GM12875 (cell line): ENCODE measurements around the gene CIBAR2.

ENCODE experiments used
- H3K4me3 ChIP-seq: one replicate; pipeline ENCODE4 v1.5.1; 2011; ENCODE audit warnings: low read depth, low read length, control low read depth
- TF ChIP-seq, protein P1 (sequence below): IDR thresholded peaks from 2 replicates; pipeline ENCODE4 v1.5.1; 2011; ENCODE audit warnings: low read depth, mild to moderate bottlenecking, control low read depth, inconsistent platforms, low read length, moderate library complexity, borderline replicate concordance; ENCODE audit not compliant: insufficient read depth

Gene CIBAR2

GRCh38 chr16:85062845-85063244, 49.4 kb downstream of the CIBAR2 start:
- H3K4me3 ChIP-seq, result no peak overlapping the region

DNA sequence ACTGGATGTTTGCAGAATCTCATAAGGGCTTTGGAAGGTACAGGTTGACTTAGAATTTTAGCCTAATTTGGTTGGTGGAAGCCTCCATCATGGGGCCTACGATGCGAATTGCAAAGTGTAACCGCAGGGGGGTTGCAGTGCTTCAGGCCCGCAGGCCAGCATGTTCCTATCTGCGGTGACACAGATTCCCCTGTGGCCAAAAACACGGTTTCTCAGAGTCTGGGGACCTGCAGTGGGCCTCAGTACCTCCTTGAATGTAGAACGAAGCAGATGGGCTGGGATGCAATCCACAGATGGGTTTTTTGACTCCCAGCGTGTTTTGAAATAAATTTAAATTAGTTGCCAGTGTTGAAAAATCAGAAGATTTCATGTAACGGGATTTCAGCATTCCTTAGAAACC, 49.9 kb downstream of the CIBAR2 start:
- H3K4me3 ChIP-seq, result no peak overlapping the region
- TF ChIP-seq, protein P1, sequence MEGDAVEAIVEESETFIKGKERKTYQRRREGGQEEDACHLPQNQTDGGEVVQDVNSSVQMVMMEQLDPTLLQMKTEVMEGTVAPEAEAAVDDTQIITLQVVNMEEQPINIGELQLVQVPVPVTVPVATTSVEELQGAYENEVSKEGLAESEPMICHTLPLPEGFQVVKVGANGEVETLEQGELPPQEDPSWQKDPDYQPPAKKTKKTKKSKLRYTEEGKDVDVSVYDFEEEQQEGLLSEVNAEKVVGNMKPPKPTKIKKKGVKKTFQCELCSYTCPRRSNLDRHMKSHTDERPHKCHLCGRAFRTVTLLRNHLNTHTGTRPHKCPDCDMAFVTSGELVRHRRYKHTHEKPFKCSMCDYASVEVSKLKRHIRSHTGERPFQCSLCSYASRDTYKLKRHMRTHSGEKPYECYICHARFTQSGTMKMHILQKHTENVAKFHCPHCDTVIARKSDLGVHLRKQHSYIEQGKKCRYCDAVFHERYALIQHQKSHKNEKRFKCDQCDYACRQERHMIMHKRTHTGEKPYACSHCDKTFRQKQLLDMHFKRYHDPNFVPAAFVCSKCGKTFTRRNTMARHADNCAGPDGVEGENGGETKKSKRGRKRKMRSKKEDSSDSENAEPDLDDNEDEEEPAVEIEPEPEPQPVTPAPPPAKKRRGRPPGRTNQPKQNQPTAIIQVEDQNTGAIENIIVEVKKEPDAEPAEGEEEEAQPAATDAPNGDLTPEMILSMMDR, result no peak

More at GRCh38 chr16:85062845-85063244, 49.4 kb downstream of the CIBAR2 start:
- TF ChIP-seq, protein P1, result no peak

GRCh38 chr16:85061566-85061965, 50.7 kb downstream of the CIBAR2 start:
- no peak overlapping the region for H3K4me3 ChIP-seq
- TF ChIP-seq, protein P1, result no peak

DNA sequence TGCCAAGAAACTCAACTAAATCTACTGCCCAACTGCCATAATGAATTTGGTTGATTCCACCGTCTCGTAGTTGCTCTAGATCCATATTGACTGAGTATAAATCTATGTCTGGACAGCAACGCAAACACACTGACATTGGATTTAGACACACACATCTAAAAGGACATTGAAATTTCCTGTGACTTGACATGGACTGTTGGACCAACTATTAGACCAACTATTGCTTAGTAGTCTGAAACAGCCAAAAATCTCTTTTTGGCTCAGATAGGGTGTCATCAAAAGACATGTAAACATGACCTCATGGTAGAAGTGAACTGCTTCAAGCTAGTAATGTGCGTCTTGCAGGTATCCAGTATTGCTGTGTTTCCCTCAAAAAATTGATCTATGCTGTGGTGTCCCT, 53.4 kb downstream of the CIBAR2 start:
- no peak overlapping the region for H3K4me3 ChIP-seq
- TF ChIP-seq, protein P1, result no peak

DNA sequence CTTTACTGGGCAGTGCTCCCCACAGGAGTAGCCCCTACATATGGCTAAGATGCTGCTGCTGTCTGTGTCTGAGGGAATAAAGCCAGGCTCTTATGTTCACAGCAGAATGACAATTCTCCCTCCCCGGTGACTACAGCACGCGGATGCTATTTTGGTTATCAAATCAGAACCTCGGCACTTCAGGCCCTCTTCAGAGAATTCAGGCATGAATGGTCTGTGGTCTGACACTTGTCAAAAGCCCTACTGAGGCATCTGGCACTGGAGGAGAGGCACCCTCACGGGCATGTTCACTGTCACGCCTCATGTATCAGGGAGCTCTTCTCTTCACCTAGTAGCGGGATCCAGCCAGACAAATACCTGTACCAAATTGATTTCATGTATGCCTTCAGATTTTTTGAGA, 54.3 kb downstream of the CIBAR2 start:
- TF ChIP-seq, protein P1, result no peak
- H3K4me3 ChIP-seq, result no peak overlapping the region

DNA sequence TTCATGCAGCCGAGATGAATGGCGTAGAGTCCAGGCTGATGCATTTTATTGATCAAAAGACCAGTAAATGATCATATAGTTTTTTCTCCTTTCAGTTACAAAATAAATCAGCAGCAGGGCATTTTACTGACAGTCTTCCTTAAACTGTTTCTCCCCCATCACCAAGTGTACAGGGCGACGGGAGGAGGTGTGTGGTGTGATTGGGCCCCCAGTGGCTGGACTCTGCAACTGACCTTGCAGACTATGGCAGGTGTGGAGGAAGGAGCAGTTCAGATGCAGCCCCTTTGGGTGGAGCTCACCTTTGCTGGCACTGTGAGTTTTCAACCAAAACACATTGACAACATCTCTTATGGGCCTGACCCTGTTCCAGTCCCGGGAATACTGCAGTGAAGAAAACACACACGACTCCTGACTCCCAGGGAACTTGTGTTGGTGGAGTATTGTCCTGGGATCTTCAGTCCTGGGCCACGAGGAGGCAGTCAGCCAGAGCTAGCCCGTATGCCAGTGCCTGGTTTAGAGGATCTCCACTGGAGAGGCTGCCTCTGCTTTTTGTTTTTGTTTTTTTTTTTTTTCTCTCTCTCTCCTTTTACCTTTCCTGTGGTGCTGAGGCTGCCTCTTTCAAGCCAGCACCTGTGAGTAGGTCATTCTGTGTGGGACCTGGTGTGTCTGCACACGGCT, 54.9 kb downstream of the CIBAR2 start:
- TF ChIP-seq, protein P1, result peak; percentile 55
- H3K4me3 ChIP-seq, result no peak overlapping the region

- no peak overlapping the region for H3K4me3 ChIP-seq
- TF ChIP-seq, protein P1, result peak; percentile 16; the same call in 1 of the 2 replicates
Measured at GRCh38 chr16:85056211-85056748, 56.0 kb downstream of the CIBAR2 start.
